HCT116 (cell line): ENCODE data around the gene UQCC2. TPM values are rescaled to one million over a fixed set of nuclear protein-coding genes. Genes with fewer than 3 reads are reported as not detected.

Experiments used
- ATAC-seq: fragments of 200-7000 bp; cut with Tn5 transposase; 2 replicates; pipeline ENCODE4 v1.9.1; 2020; ENCODE audit warnings: mild to moderate bottlenecking, moderate library complexity
- BruUV-seq: library from RNA; stranded (reverse); fragments of 400-500 nt; replicated peaks from 2 replicates; lab custom pipeline; 2021; lab: Mats Ljungman, UMichigan
- CTCF ChIA-PET: fragments of 300-600 bp; sonication (Branson Sonifier 250); formaldehyde crosslinking; loops from one replicate; lab custom pipeline; 2021; ENCODE audit warnings: antibody characterized with exemption; lab: Charles Lee
- POLR2A ChIA-PET: fragments of 300-600, 350-600 bp; sonication (Branson Sonifier 250); formaldehyde crosslinking; loops from one replicate; lab custom pipeline; 2021; ENCODE audit warnings: antibody characterized with exemption; lab: Charles Lee
- RAD21 ChIA-PET, 2 experiments: fragments of 300-600 bp; sonication (Branson Sonifier 250); formaldehyde crosslinking; loops; one replicate each; lab custom pipeline; 2023; ENCODE audit warnings: low total read pairs in 2 of 2; ENCODE audit not compliant: uncharacterized antibody in 2 of 2, unreplicated experiment in 2 of 2, low non-redundant PET in 1 of 2; lab: Charles Lee
- DNase-seq: peaks from one replicate; pipeline ENCODE4 v3.0.0-alpha.2; 2010; ENCODE audit warnings: low read depth, low spot score
- H2AFZ ChIP-seq: fragments of 200-600 bp; shearing (Covaris generic), sonication (generic); 2 replicates; pipeline ENCODE4 v1.6.1; 2017; ENCODE audit warnings: low read depth, mixed run types, mixed read lengths, antibody characterized with exemption, low read length; ENCODE audit not compliant: poor library complexity, severe bottlenecking
- H3K27ac ChIP-seq: 2 replicates; pipeline ENCODE4 v1.5.1; 2012; ENCODE audit warnings: low read depth, low read length
- H3K27me3 ChIP-seq: fragments of 200-600 bp; sonication (generic); 2 replicates; pipeline ENCODE4 v1.6.1; 2016; ENCODE audit warnings: mixed run types, low read length, mixed read lengths; ENCODE audit not compliant: insufficient read depth
- H3K36me3 ChIP-seq, 2 experiments: fragments of 200-500 bp in 1 of 2; fragments of 200-600 bp in 1 of 2; sonication (Bioruptor generic) in 1 of 2; sonication (generic) in 1 of 2; 2 replicates each; pipeline versions ENCODE4 v1.5.1 to v1.6.1; 2014 to 2016; ENCODE audit warnings: low read length in 2 of 2, inconsistent platforms in 1 of 2, mixed read lengths in 1 of 2, mixed run types in 1 of 2; ENCODE audit not compliant: insufficient read depth in 2 of 2, control insufficient read depth in 1 of 2
- H3K4me1 ChIP-seq, 2 experiments: fragments of 200-600 bp in 1 of 2; sonication (generic) in 1 of 2; 2 replicates each; pipeline versions ENCODE4 v1.5.1 to v1.6.1; 2012 to 2017; ENCODE audit warnings: low read length in 2 of 2, inconsistent platforms in 1 of 2, mild to moderate bottlenecking in 1 of 2, mixed read lengths in 1 of 2, mixed run types in 1 of 2, moderate library complexity in 1 of 2; ENCODE audit not compliant: insufficient read depth in 2 of 2, control insufficient read depth in 1 of 2
- H3K4me2 ChIP-seq: fragments of 200-600 bp; sonication (generic); 2 replicates; pipeline ENCODE4 v1.6.1; 2017; ENCODE audit warnings: mixed run types, low read length, mixed read lengths
- H3K4me3 ChIP-seq, 2 experiments: fragments of 200-600 bp in 1 of 2; sonication (generic) in 1 of 2; replicated peaks in 1 of 2; 2 replicates each; pipeline ENCODE4 v1.5.1; 2011 to 2016; ENCODE audit warnings: low read length in 2 of 2, control low read depth in 1 of 2, low read depth in 1 of 2, mild to moderate bottlenecking in 1 of 2, mixed read lengths in 1 of 2, mixed run types in 1 of 2
- H3K79me2 ChIP-seq: fragments of 200-600 bp; sonication (generic); 2 replicates; pipeline ENCODE4 v1.6.1; 2017; ENCODE audit warnings: mild to moderate bottlenecking, mixed run types, low read length, moderate library complexity, mixed read lengths; ENCODE audit not compliant: insufficient read depth
- H3K9ac ChIP-seq: fragments of 200-600 bp; sonication (generic); 2 replicates; pipeline ENCODE4 v1.6.1; 2016; ENCODE audit warnings: low read length, mixed read lengths
- H3K9me2 ChIP-seq: fragments of 200-600 bp; sonication (generic), shearing (Covaris generic); 2 replicates; pipeline ENCODE4 v1.6.1; 2017; ENCODE audit warnings: mixed run types, mild to moderate bottlenecking, moderate library complexity; ENCODE audit not compliant: insufficient read depth
- H3K9me3 ChIP-seq, 2 experiments: fragments of 200-500 bp in 1 of 2; fragments of 200-600 bp in 1 of 2; sonication (Bioruptor generic) in 1 of 2; sonication (generic) in 1 of 2; 2 replicates each; pipeline ENCODE4 v1.6.1; 2014 to 2017; ENCODE audit warnings: low read length in 2 of 2, mixed read lengths in 2 of 2, inconsistent platforms in 1 of 2, low read depth in 1 of 2, mild to moderate bottlenecking in 1 of 2, mixed run types in 1 of 2, moderate library complexity in 1 of 2; ENCODE audit not compliant: control insufficient read depth in 1 of 2, insufficient read depth in 1 of 2
- H4K20me1 ChIP-seq: fragments of 200-600 bp; sonication (generic), shearing (Covaris generic); 2 replicates; pipeline ENCODE4 v1.6.1; 2017; ENCODE audit warnings: mixed run types, mild to moderate bottlenecking, moderate library complexity; ENCODE audit not compliant: insufficient read depth
- EZH2phosphoT487 ChIP-seq: fragments of 200-600 bp; IDR thresholded peaks from 2 replicates; pipeline ENCODE4 v1.6.1; 2018; ENCODE audit warnings: antibody characterized with exemption, borderline replicate concordance
- REST ChIP-seq: IDR thresholded peaks from 2 replicates; pipeline ENCODE4 v1.6.1; 2012; ENCODE audit warnings: low read depth
- ZFX ChIP-seq: fragments of 450-650 bp; IDR thresholded peaks from 2 replicates; pipeline ENCODE4 v1.6.1; 2017
- intact Hi-C: fragments of 100-400 bp; cut with micrococcal nuclease; formaldehyde crosslinking; loops from 2 replicates; pipeline ENCODE4 v1.10.0; 2022
- total RNA-seq: library from RNA; stranded (reverse); gene quantifications from one replicate; pipeline ENCODE4 v1.2.1, GENCODE V29; 2021; ENCODE audit not compliant: unreplicated experiment
- TF ChIP-seq, protein P1 (sequence below): IDR thresholded peaks from 2 replicates; pipeline ENCODE4 v1.6.1; 2011; ENCODE audit warnings: mild to moderate bottlenecking, low read length, moderate library complexity; ENCODE audit not compliant: insufficient replicate concordance; ENCODE audit errors: extremely low read depth

The UQCC2 gene
- total RNA-seq, 1 experiment from 2014 or later, result 95.1 TPM

- CTCF ChIA-PET, result interaction anchor here (2.3 kb wide), 1 partner anchor 413 kb away, joined by 8 read pairs; no protein-coding TSS in a partner anchor
- POLR2A ChIA-PET, result no interaction called here
- no peaks in the 10 kb centered on the region for H3K79me2 ChIP-seq
Observed at GRCh38 chr6:33742092-33742491, 30.6 kb upstream of the UQCC2 start.

More at GRCh38 chr6:33742092-33742491, 30.6 kb upstream of the UQCC2 start:
- intact Hi-C loops, result no loop called here
- ATAC-seq, result peak; percentile 39; the same call in 1 of the 2 replicates
- Histone ChIP-seq H3K4me3 (no peak overlapping the region), H3K4me2 (no peak overlapping the region), H3K27ac (no peak overlapping the region), H3K36me3 (no peaks in the 10 kb centered on the region), H3K9me3 (no peaks in the 10 kb centered on the region), H3K9ac (no peak overlapping the region), H4K20me1 (no peaks in the 10 kb centered on the region), H3K9me2 (no peaks in the 10 kb centered on the region), H3K27me3 (peaks cover 6% of the 10 kb centered on the region; the same call in 1 of the 2 replicates), H2AFZ (no peak overlapping the region), H3K4me1 (peaks cover 2 to 9% of the 10 kb centered on the region in 2 experiments; a peak in 3 of 4 replicates)
- no peak for TF ChIP-seq EZH2phosphoT487
- TF ChIP-seq REST, result no peak
- no peak for TF ChIP-seq ZFX
- TF ChIP-seq, protein P1, sequence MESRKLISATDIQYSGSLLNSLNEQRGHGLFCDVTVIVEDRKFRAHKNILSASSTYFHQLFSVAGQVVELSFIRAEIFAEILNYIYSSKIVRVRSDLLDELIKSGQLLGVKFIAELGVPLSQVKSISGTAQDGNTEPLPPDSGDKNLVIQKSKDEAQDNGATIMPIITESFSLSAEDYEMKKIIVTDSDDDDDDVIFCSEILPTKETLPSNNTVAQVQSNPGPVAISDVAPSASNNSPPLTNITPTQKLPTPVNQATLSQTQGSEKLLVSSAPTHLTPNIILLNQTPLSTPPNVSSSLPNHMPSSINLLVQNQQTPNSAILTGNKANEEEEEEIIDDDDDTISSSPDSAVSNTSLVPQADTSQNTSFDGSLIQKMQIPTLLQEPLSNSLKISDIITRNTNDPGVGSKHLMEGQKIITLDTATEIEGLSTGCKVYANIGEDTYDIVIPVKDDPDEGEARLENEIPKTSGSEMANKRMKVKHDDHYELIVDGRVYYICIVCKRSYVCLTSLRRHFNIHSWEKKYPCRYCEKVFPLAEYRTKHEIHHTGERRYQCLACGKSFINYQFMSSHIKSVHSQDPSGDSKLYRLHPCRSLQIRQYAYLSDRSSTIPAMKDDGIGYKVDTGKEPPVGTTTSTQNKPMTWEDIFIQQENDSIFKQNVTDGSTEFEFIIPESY, result no peak
- RAD21 ChIA-PET, result no interaction called here
- BruUV-seq, result no TSS peak
- DNase-seq, result no peak
